ENCODE results near the gene POLRMT. TPM values are rescaled to one million over a fixed set of nuclear protein-coding genes. Genes with fewer than 3 reads are reported as not detected.

The POLRMT gene
- total and polyA plus RNA-seq, 4 donors: 16.0 to 41.4 (median 35.1) TPM

GRCh38 chr19:610801-611480 lies 22.4 kb downstream of the POLRMT start:
- Histone ChIP-seq H3K27ac (ENCODE audit: low read depth in 1 of 2, low read length in 2 of 2) (no peak overlapping the region), H3K4me1 (ENCODE audit: control insufficient read depth in 4 of 4, insufficient read depth in 4 of 4, low read length in 3 of 4) (peaks cover 0 to 3% (median 0%) of the 10 kb centered on the region in 4 donors), H3K9me3 (ENCODE audit: control insufficient read depth in 4 of 4, low read length in 3 of 4) (no peaks in the 10 kb centered on the region), H3K27me3 (ENCODE audit: control insufficient read depth in 4 of 4, insufficient read depth in 4 of 4, low read length in 3 of 4) (no peaks in the 10 kb centered on the region), H3K9ac (ENCODE audit: low read depth in 1 of 2, low read length in 2 of 2) (no peak overlapping the region), H3K4me3 (ENCODE audit: low read depth in 1 of 3, low read length in 3 of 3) (no peak overlapping the region), H3K36me3 (ENCODE audit: control insufficient read depth in 4 of 4, insufficient read depth in 3 of 4, low read depth in 1 of 4, low read length in 3 of 4) (peaks cover 0 to 2% (median 0%) of the 10 kb centered on the region in 4 donors)
- TF ChIP-seq SP1 (IDR thresholded peaks at IDR 0.05) (no peak), GABPA (IDR thresholded peaks at IDR 0.05 in 1 of 2, conservative IDR thresholded peaks at IDR 0.05 in 1 of 2) (peak in 1 of 2 donors; percentile 43), HNF4A (conservative IDR thresholded peaks at IDR 0.05) (no peak), NR2F2 (IDR thresholded peaks at IDR 0.05) (peak; percentile 53), RXRA (IDR thresholded peaks at IDR 0.05) (no peak)
- DNase-seq (ENCODE audit: low spot score): no peak
- WGBS: 63% methylated on average over 36 of the region's 36 CpGs

- DNase-seq (ENCODE audit: low spot score): no peak
- Histone ChIP-seq H3K9me3 (ENCODE audit: control insufficient read depth in 4 of 4, low read length in 3 of 4) (no peaks in the 10 kb centered on the region), H3K27me3 (ENCODE audit: control insufficient read depth in 4 of 4, insufficient read depth in 4 of 4, low read length in 3 of 4) (no peaks in the 10 kb centered on the region), H3K36me3 (ENCODE audit: control insufficient read depth in 4 of 4, insufficient read depth in 3 of 4, low read depth in 1 of 4, low read length in 3 of 4) (peaks cover 0 to 2% (median 0%) of the 10 kb centered on the region in 4 donors), H3K9ac (ENCODE audit: low read depth in 1 of 2, low read length in 2 of 2) (no peak overlapping the region), H3K4me1 (ENCODE audit: control insufficient read depth in 4 of 4, insufficient read depth in 4 of 4, low read length in 3 of 4) (peaks cover 0 to 3% (median 0%) of the 10 kb centered on the region in 4 donors), H3K27ac (ENCODE audit: low read depth in 1 of 2, low read length in 2 of 2) (no peak overlapping the region), H3K4me3 (ENCODE audit: low read depth in 1 of 3, low read length in 3 of 3) (peak overlapping the region in 1 of 3 donors; percentile 1)
- WGBS: 73% methylated on average over 38 of the region's 38 CpGs
- TF ChIP-seq ZBTB33 (IDR thresholded peaks at IDR 0.05): no peak
- no peak for TF ChIP-seq FOXA1 (IDR thresholded peaks at IDR 0.05)
- TF ChIP-seq RAD21 (IDR thresholded peaks at IDR 0.05): no peak
- no peak for TF ChIP-seq HNF4G (IDR thresholded peaks at IDR 0.05)
- TF ChIP-seq FOXA2 (IDR thresholded peaks at IDR 0.05): no peak
- no peak for TF ChIP-seq RXRA (IDR thresholded peaks at IDR 0.05)
Measured at GRCh38 chr19:610071-610800, 23.1 kb downstream of the POLRMT start.

GRCh38 chr19:609004-609346 lies 24.4 kb downstream of the POLRMT start:
- DNase-seq (ENCODE audit: low spot score): no peak
- no peak for TF ChIP-seq MAX (IDR thresholded peaks at IDR 0.05)
- TF ChIP-seq NR2F2 (IDR thresholded peaks at IDR 0.05): no peak
- TF ChIP-seq JUND (IDR thresholded peaks at IDR 0.05): no peak
- TF ChIP-seq FOXA1 (IDR thresholded peaks at IDR 0.05): no peak
- TF ChIP-seq FOXA2 (IDR thresholded peaks at IDR 0.05): no peak
- no peak for TF ChIP-seq CTCF (IDR thresholded peaks at IDR 0.05; ENCODE audit: low read depth, low read length, missing input control)
- no peak for TF ChIP-seq ZBTB33 (IDR thresholded peaks at IDR 0.05)
- TF ChIP-seq HNF4A (conservative IDR thresholded peaks at IDR 0.05): no peak
- TF ChIP-seq HNF4G (IDR thresholded peaks at IDR 0.05): no peak
- TF ChIP-seq TAF1 (conservative IDR thresholded peaks at IDR 0.05): no peak
- TF ChIP-seq RXRA (IDR thresholded peaks at IDR 0.05): no peak
- TF ChIP-seq EGR1 (IDR thresholded peaks at IDR 0.05; ENCODE audit: low read depth in 2 of 2): no peak
- Histone ChIP-seq H3K4me1 (ENCODE audit: control insufficient read depth in 4 of 4, insufficient read depth in 4 of 4, low read length in 3 of 4) (peaks cover 0 to 3% (median 0%) of the 10 kb centered on the region in 4 donors), H3K9ac (ENCODE audit: low read depth in 1 of 2, low read length in 2 of 2) (no peak overlapping the region), H3K4me3 (ENCODE audit: low read depth in 1 of 3, low read length in 3 of 3) (no peak overlapping the region), H3K27me3 (ENCODE audit: control insufficient read depth in 4 of 4, insufficient read depth in 4 of 4, low read length in 3 of 4) (no peaks in the 10 kb centered on the region), H3K27ac (ENCODE audit: low read depth in 1 of 2, low read length in 2 of 2) (no peak overlapping the region), H3K36me3 (ENCODE audit: control insufficient read depth in 4 of 4, insufficient read depth in 3 of 4, low read depth in 1 of 4, low read length in 3 of 4) (peaks cover 0 to 2% (median 0%) of the 10 kb centered on the region in 4 donors), H3K9me3 (ENCODE audit: control insufficient read depth in 4 of 4, low read length in 3 of 4) (no peaks in the 10 kb centered on the region)
- 63% methylated on average over 22 of the region's 22 CpGs for WGBS

Measured in liver (tissue), 9 donors.